GM06990 (cell line): ENCODE results near the gene ABCF2.

ENCODE experiments used
- DNase-seq: peaks from one replicate; pipeline ENCODE4 v3.0.0-alpha.2; 2011; ENCODE audit not compliant: insufficient read length; ENCODE audit errors: extremely low read depth
- H3K27me3 ChIP-seq: replicated peaks from 2 replicates; pipeline ENCODE4 v1.6.0; 2011; ENCODE audit warnings: low read length; ENCODE audit not compliant: control insufficient read depth, insufficient read depth
- H3K36me3 ChIP-seq: 2 replicates; pipeline ENCODE4 v1.5.1; 2011; ENCODE audit warnings: low read length; ENCODE audit not compliant: control insufficient read depth, insufficient read depth
- H3K4me3 ChIP-seq: replicated peaks from 2 replicates; pipeline ENCODE4 v1.5.1; 2011; ENCODE audit warnings: low read depth, mild to moderate bottlenecking, control low read depth, low read length
- TF ChIP-seq, protein P1 (sequence below): IDR thresholded peaks from 2 replicates; pipeline ENCODE4 v1.5.1; 2011; ENCODE audit warnings: low read length, control low read depth, mild to moderate bottlenecking, inconsistent platforms; ENCODE audit not compliant: insufficient read depth, poor library complexity, severe bottlenecking

Gene ABCF2

DNA sequence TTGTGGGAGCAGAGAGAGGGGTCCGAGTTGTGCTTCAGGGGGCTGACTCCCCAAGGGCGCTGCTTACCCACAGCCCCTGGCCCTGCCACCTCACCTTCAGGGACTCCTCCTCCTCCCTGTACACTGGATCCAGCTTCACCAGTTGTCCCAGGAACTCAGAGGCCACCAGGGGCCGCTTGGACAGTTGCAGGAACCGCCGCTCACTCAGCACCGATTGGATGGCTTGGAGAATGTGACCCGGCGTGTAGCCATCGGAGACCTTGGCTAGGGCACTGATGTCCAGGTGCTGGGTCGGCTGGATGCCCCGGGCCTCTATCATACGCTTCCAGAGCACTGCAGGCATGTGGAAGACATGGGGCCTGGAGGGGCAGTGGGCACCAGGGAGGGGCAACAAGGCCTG, 35.5 kb downstream of the ABCF2 start:
- TF ChIP-seq, protein P1, sequence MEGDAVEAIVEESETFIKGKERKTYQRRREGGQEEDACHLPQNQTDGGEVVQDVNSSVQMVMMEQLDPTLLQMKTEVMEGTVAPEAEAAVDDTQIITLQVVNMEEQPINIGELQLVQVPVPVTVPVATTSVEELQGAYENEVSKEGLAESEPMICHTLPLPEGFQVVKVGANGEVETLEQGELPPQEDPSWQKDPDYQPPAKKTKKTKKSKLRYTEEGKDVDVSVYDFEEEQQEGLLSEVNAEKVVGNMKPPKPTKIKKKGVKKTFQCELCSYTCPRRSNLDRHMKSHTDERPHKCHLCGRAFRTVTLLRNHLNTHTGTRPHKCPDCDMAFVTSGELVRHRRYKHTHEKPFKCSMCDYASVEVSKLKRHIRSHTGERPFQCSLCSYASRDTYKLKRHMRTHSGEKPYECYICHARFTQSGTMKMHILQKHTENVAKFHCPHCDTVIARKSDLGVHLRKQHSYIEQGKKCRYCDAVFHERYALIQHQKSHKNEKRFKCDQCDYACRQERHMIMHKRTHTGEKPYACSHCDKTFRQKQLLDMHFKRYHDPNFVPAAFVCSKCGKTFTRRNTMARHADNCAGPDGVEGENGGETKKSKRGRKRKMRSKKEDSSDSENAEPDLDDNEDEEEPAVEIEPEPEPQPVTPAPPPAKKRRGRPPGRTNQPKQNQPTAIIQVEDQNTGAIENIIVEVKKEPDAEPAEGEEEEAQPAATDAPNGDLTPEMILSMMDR: no peak
- peaks cover 3% of the 10 kb centered on the region; the same call in 1 of the 2 replicates for H3K27me3 ChIP-seq
- no peaks in the 10 kb centered on the region for H3K36me3 ChIP-seq

DNA sequence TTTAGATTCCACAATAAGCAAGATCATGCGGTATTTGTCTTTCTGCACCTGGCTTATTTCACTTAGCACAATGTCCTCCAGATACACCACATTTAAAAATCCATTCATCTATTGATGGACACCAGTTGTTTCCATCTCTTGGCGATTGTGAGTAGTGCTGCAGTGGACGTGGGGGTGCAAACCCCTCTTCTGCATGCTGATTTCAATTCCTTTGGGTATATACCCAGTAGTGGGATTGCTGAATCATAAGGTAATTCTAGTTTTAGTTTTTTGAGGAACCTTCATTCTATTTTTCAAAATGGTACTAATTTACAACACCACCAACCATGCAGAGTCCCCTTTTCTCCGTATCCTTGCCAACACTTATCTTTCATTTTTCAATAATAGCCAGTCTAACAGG, 38.0 kb downstream of the ABCF2 start:
- Histone ChIP-seq H3K4me3 (no peak overlapping the region), H3K27me3 (peaks cover 1% of the 10 kb centered on the region; the same call in 1 of the 2 replicates), H3K36me3 (no peaks in the 10 kb centered on the region)
- DNase-seq: no peak
- TF ChIP-seq, protein P1: no peak

More for the DNA sequence above, 35.5 kb downstream of the ABCF2 start:
- DNase-seq: no peak
- H3K4me3 ChIP-seq: no peak overlapping the region

DNA sequence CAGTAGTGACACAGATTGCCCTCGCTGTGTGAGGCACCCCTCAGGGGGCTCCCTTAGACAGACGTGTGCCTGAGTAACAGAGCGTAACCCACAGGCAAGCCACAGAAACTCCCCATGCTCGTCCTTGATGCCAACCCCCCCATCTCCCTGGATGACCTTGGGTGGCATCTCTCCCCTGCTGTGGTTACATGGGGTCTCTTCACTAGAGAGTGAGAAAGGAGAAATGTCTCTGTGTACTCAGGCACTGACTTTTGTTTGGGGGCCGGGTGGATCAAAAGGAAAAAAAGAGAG, 38.8 kb downstream of the ABCF2 start:
- Histone ChIP-seq H3K4me3 (no peak overlapping the region), H3K27me3 (peaks cover 1% of the 10 kb centered on the region; the same call in 1 of the 2 replicates), H3K36me3 (no peaks in the 10 kb centered on the region)
- DNase-seq: no peak
- TF ChIP-seq, protein P1: no peak

DNA sequence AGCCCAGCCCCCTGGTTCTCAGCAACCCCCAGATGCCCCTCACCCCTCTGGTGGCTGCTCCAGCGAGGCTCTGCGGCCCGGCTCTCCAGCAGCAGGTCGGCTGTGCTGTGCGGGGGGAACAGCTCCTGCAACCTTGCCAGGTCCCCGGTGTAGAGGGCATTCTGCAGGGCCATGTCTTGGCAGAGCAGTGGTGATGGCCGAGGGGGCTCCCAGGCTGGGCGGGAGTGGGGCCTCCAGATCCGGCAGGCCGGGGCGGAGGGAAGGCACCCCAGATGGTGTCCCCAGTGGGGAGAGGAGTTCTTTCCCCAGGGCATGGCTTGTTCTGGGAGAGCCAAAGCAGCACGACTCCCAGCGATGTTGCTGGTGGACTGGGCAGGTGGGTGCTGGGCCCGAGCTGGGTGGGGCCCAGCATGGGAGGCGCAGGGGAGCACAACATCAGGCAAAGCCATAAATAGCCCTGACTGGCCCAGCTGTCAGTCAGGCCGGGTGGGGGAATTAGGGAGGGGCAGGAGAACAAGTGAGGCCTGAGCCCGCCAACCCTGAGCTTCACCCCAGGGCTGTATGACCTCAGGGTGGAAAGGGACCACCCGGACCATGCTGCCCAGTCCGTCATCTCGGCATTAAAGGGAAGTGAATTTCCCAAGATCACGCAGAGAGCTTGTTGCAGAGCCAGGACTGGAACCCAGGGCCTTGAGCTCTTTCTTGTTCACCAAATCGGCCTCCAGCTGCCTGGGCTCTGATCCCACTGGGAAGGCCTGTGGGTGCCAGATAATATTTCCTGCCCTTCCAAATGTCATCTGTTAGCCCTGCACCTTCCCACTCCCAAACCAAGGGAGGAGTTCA, 39.4 kb downstream of the ABCF2 start:
- Histone ChIP-seq H3K4me3 (no peak overlapping the region), H3K36me3 (no peaks in the 10 kb centered on the region), H3K27me3 (peaks cover 1% of the 10 kb centered on the region; the same call in 1 of the 2 replicates)
- TF ChIP-seq, protein P1: no peak
- DNase-seq: no peak

DNA sequence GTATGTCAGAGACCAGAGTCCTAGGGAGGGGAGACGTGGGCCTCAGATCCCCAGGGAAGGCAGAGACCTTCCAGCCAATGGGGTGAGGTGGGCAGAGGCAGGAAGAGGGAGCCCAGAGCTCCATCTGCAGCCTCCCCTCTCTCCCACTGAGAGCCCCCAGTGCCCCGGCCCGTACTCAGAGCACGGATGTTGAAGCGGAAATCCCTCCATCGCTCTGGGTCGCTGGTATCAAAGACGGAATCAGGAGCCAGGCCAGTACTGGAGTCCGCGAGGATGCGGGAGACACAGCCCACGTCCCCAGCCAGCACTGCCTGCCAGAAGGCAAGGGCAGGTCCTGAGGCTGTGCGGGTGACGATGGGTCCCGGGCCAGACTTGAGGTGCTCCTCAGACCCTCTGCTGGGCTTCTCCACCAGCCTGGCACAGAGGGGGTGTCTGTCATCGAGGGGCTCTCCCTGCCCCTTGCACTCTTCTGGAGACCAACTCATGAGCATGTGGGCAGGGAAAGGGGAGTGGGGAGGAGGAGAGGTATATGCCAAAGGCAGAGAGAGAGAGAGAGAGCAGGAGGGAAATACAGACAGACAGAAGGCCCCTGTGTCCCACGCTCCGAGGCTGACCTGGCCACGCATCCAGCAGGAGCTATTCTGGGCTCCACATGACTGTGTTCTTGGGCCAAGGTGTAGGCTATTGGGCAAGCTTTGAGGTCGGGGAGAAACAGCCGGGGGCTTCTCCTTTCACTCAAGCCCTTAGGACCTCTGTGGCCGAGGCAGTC, 40.2 kb downstream of the ABCF2 start, which contains the start of gene ASB10:
ASB10 (minus strand) TSS at position 611 of the 769 bp plus-strand sequence; CDS start at position 491, 120 bp downstream.
- peaks cover 1% of the 10 kb centered on the region for H3K27me3 ChIP-seq
- no peaks in the 10 kb centered on the region for H3K36me3 ChIP-seq

More for the DNA sequence above, 40.2 kb downstream of the ABCF2 start, which contains the start of gene ASB10:
- TF ChIP-seq, protein P1: no peak
- no peak within 1 kb of the TSS for H3K4me3 ChIP-seq
- DNase-seq: no peak
